IPS DF 6.9 (cell line): Measurements from ENCODE around the gene HK1.
"Not testable (repeated sequence)": the region's sequence is repeated elsewhere in the genome, so short reads cannot be mapped to it uniquely, and the experiment has no call there.

Experiments used
- DNase-seq: peaks from one replicate; pipeline ENCODE4 v3.0.0-alpha.2; 2013; ENCODE audit warnings: low read depth, low spot score
- H3K27ac ChIP-seq: one replicate; pipeline ENCODE4 v1.5.1; 2013; ENCODE audit warnings: low read length, control low read depth
- H3K27me3 ChIP-seq: 2 replicates; pipeline ENCODE4 v1.6.1; 2013; ENCODE audit warnings: mild to moderate bottlenecking, low read length; ENCODE audit not compliant: control insufficient read depth, insufficient read depth
- H3K36me3 ChIP-seq: 2 replicates; pipeline ENCODE4 v1.6.1; 2013; ENCODE audit warnings: low read length; ENCODE audit not compliant: control insufficient read depth, insufficient read depth
- H3K4me1 ChIP-seq: 2 replicates; pipeline ENCODE4 v1.6.1; 2013; ENCODE audit warnings: low read length; ENCODE audit not compliant: control insufficient read depth, insufficient read depth
- H3K4me3 ChIP-seq: 2 replicates; pipeline ENCODE4 v1.5.1; 2013; ENCODE audit warnings: mild to moderate bottlenecking, low read length
- H3K9me3 ChIP-seq: 2 replicates; pipeline ENCODE4 v1.6.1; 2013; ENCODE audit warnings: low read length, inconsistent platforms; ENCODE audit not compliant: control insufficient read depth, insufficient read depth
- WGBS: extraction: QIAGEN DNeasy Blood & Tissue Kit; methylation state at CpG from one replicate; pipeline ENCODE4 v1.1.7; 2013; ENCODE audit warnings: mixed read lengths, missing lambda C conversion rate; ENCODE audit not compliant: insufficient read length, insufficient coverage; 5-methylcytosine and 5-hydroxymethylcytosine counted together

HK1 gene

GRCh38 chr10:69325637-69326523, 47.6 kb downstream of the HK1 start:
- not testable (repeated sequence) for DNase-seq

GRCh38 chr10:69326692-69327091, 48.4 kb downstream of the HK1 start:
- H3K27ac ChIP-seq, result no peak overlapping the region
- no peaks in the 10 kb centered on the region for H3K27me3 ChIP-seq
- H3K4me3 ChIP-seq, result no peak overlapping the region
- peaks cover 13% of the 10 kb centered on the region for H3K4me1 ChIP-seq
- no peak for DNase-seq
- H3K36me3 ChIP-seq, result no peaks in the 10 kb centered on the region
- no CpG with 5 or more reads among the region's 3 CpGs for WGBS
- H3K9me3 ChIP-seq, result no peaks in the 10 kb centered on the region

More at GRCh38 chr10:69325637-69326523, 47.6 kb downstream of the HK1 start:
- H3K27ac ChIP-seq, H3K9me3 ChIP-seq, H3K36me3 ChIP-seq, H3K27me3 ChIP-seq, H3K4me3 ChIP-seq: not testable (repeated sequence)
- WGBS, result no CpG with 5 or more reads among the region's 24 CpGs
- H3K4me1 ChIP-seq, result peaks cover 13% of the 10 kb centered on the region

- WGBS, result no CpG with 5 or more reads among the region's 23 CpGs
- Histone ChIP-seq H3K36me3 (no peaks in the 10 kb centered on the region), H3K9me3 (no peaks in the 10 kb centered on the region), H3K4me1 (peaks cover 16% of the 10 kb centered on the region), H3K4me3 (no peak overlapping the region), H3K27me3 (no peaks in the 10 kb centered on the region), H3K27ac (no peak overlapping the region)
- no peak for DNase-seq
Observed at GRCh38 chr10:69327463-69328379, 49.4 kb downstream of the HK1 start.

GRCh38 chr10:69328380-69328735, 50.1 kb downstream of the HK1 start:
- H3K27ac ChIP-seq, result no peak overlapping the region
- no CpG with 5 or more reads among the region's 8 CpGs for WGBS
- no peak overlapping the region for H3K4me3 ChIP-seq

GRCh38 chr10:69328888-69329287, 50.6 kb downstream of the HK1 start:
- not testable (repeated sequence) for H3K27ac ChIP-seq, H3K4me3 ChIP-seq, H3K27me3 ChIP-seq, DNase-seq, H3K9me3 ChIP-seq, H3K36me3 ChIP-seq
- WGBS, result no CpG with 5 or more reads among the region's 2 CpGs
- H3K4me1 ChIP-seq, result peaks cover 19% of the 10 kb centered on the region

More at GRCh38 chr10:69328380-69328735, 50.1 kb downstream of the HK1 start:
- Histone ChIP-seq H3K36me3 (no peaks in the 10 kb centered on the region), H3K9me3 (no peaks in the 10 kb centered on the region), H3K4me1 (peaks cover 19% of the 10 kb centered on the region), H3K27me3 (no peaks in the 10 kb centered on the region)
- no peak for DNase-seq

GRCh38 chr10:69329721-69330178, 51.5 kb downstream of the HK1 start:
- H3K9me3 ChIP-seq, result no peaks in the 10 kb centered on the region
- H3K4me1 ChIP-seq, result peaks cover 18% of the 10 kb centered on the region
- H3K27me3 ChIP-seq, result no peaks in the 10 kb centered on the region
- WGBS, result no CpG with 5 or more reads among the region's 3 CpGs
- H3K4me3 ChIP-seq, result no peak overlapping the region
- no peak overlapping the region for H3K27ac ChIP-seq
- DNase-seq, result peak; percentile 81
- H3K36me3 ChIP-seq, result no peaks in the 10 kb centered on the region

GRCh38 chr10:69331161-69331560, 52.9 kb downstream of the HK1 start:
- Histone ChIP-seq H3K27ac (no peak overlapping the region), H3K4me3 (no peak overlapping the region), H3K4me1 (peaks cover 20% of the 10 kb centered on the region), H3K27me3 (no peaks in the 10 kb centered on the region), H3K36me3 (no peaks in the 10 kb centered on the region), H3K9me3 (no peaks in the 10 kb centered on the region)
- DNase-seq, result no peak
- no CpG with 5 or more reads among the region's 7 CpGs for WGBS

- no peak for DNase-seq
- Histone ChIP-seq H3K4me1 (peaks cover 19% of the 10 kb centered on the region), H3K4me3 (no peak overlapping the region), H3K27me3 (no peaks in the 10 kb centered on the region), H3K27ac (no peak overlapping the region), H3K9me3 (no peaks in the 10 kb centered on the region), H3K36me3 (no peaks in the 10 kb centered on the region)
- WGBS, result no CpG with 5 or more reads among the region's 9 CpGs
Observed at GRCh38 chr10:69332278-69333010, 54.1 kb downstream of the HK1 start.

GRCh38 chr10:69333205-69333604, 54.9 kb downstream of the HK1 start:
- Histone ChIP-seq H3K27ac (no peak overlapping the region), H3K4me1 (peaks cover 21% of the 10 kb centered on the region)
- peak; percentile 39 for DNase-seq

GRCh38 chr10:69333865-69334301, 55.6 kb downstream of the HK1 start:
- not testable (repeated sequence) for H3K27ac ChIP-seq, H3K27me3 ChIP-seq, H3K9me3 ChIP-seq, DNase-seq, H3K4me3 ChIP-seq, H3K36me3 ChIP-seq
- WGBS, result no CpG with 5 or more reads among the region's 9 CpGs
- peaks cover 19% of the 10 kb centered on the region for H3K4me1 ChIP-seq

More at GRCh38 chr10:69333205-69333604, 54.9 kb downstream of the HK1 start:
- Histone ChIP-seq H3K36me3 (no peaks in the 10 kb centered on the region), H3K27me3 (no peaks in the 10 kb centered on the region), H3K9me3 (no peaks in the 10 kb centered on the region), H3K4me3 (no peak overlapping the region)
- no CpG with 5 or more reads among the region's 3 CpGs for WGBS
